ENCODE results near the gene GALNT12.

GALNT12 gene

DNA sequence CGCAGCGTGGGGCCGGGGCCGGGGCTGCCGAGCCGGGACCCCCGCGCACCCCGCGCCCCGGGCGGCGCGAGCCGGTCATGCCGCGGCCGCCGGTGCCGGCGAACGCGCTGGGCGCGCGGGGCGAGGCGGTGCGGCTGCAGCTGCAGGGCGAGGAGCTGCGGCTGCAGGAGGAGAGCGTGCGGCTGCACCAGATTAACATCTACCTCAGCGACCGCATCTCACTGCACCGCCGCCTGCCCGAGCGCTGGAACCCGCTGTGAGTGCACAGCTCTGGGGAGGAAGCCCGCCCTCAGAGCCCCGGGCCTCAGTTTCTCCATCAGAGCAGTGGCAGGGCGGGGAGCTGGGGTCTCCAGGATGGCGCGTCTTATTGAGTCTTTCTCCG, 335 bp downstream of the GALNT12 start:
- no peak for DNase-seq (ENCODE audit: extremely low spot score)
- POLR2A ChIA-PET = no interaction called here
- CTCF ChIA-PET = interaction anchor here (1.1 to 5.0 kb wide), 5 partner anchors 10 to 40 kb away, joined by 6 to 16 read pairs (median 8); no protein-coding TSS in a partner anchor
- no peak for TF ChIP-seq CTCF (IDR thresholded peaks at IDR 0.05; ENCODE audit: control extremely low read depth, extremely low read depth, low read depth, missing control alignments)

- no peak for TF ChIP-seq CTCF (IDR thresholded peaks at IDR 0.05; ENCODE audit: control extremely low read depth, extremely low read depth, low read depth, missing control alignments)
- ChIA-PET CTCF (interaction anchor here (1.5 to 5.0 kb wide), 4 partner anchors 11 to 39 kb away, joined by 6 to 16 read pairs (median 12); no protein-coding TSS in a partner anchor), POLR2A (no interaction called here)
- no peak for DNase-seq (ENCODE audit: extremely low spot score)
These were observed 943 bp downstream of the GALNT12 start for GRCh38 chr9:98808411-98808815.

DNA sequence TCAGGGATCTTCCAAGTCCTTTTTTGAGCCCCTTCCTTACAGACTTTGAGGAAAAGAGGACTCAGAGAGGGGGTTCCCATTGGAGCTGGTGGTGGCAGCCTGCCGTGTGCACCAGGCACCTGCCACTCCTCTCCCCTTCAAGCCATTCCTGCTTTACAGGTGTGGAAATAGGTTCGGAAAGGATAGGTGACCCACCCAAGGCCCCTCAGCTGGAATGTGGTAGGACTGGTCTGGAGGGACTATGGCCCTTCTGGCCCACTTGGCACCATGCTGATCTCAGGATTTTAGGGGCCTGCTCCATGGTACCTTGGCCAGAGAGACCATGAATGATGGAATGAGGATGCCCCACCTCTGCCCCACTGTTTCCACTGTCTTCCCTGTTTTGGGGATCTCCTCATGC, 1.4 kb downstream of the GALNT12 start:
- TF ChIP-seq CTCF (IDR thresholded peaks at IDR 0.05; ENCODE audit: control extremely low read depth, extremely low read depth, low read depth, missing control alignments) = no peak
- DNase-seq (ENCODE audit: extremely low spot score) = no peak
- ChIA-PET CTCF (interaction anchor here (1.5 to 5.0 kb wide), 4 partner anchors 11 to 39 kb away, joined by 6 to 16 read pairs (median 12); no protein-coding TSS in a partner anchor), POLR2A (no interaction called here)

- CTCF ChIA-PET = interaction anchor here (2.0 to 5.0 kb wide), 2 partner anchors 34 to 38 kb away, joined by 8 to 16 read pairs; no protein-coding TSS in a partner anchor
- no peak for TF ChIP-seq CTCF (IDR thresholded peaks at IDR 0.05; ENCODE audit: control extremely low read depth, extremely low read depth, low read depth, missing control alignments)
- no peak for DNase-seq (ENCODE audit: extremely low spot score)
- POLR2A ChIA-PET = no interaction called here
These were observed 2.0 kb downstream of the GALNT12 start for GRCh38 chr9:98809311-98810101.

- no peak for DNase-seq (ENCODE audit: extremely low spot score)
- ChIA-PET POLR2A (no interaction called here), CTCF (no interaction called here)
- TF ChIP-seq CTCF (IDR thresholded peaks at IDR 0.05; ENCODE audit: control extremely low read depth, extremely low read depth, low read depth, missing control alignments) = no peak
These were observed 2.8 kb downstream of the GALNT12 start for GRCh38 chr9:98810102-98810842.

GRCh38 chr9:98811051-98811650, 3.7 kb downstream of the GALNT12 start:
- ChIA-PET POLR2A (no interaction called here), CTCF (no interaction called here)
- no peak for DNase-seq (ENCODE audit: extremely low spot score)
- TF ChIP-seq CTCF (IDR thresholded peaks at IDR 0.05; ENCODE audit: control extremely low read depth, extremely low read depth, low read depth, missing control alignments) = no peak

Measured in GM10248 (cell line).